ENCODE measurements around the gene AXL. TPM values are rescaled to one million over a fixed set of nuclear protein-coding genes. Genes with fewer than 3 reads are reported as not detected.

The AXL gene
- 107 and 118 TPM in 2 replicates for total RNA-seq (2022)
- percentile 78 among the genes with signal in this experiment for Bru-seq, nascent RNA
- BruChase-seq, experiment 1, labeled RNA remaining after a 6-hour chase = percentile 85 among the genes with signal in this experiment
- percentile 77 among the genes with signal in this experiment for BruChase-seq, experiment 2, labeled RNA remaining after a 2-hour chase
- long read RNA-seq, full-length matches to known transcripts = 25 of 49 reads
- long read RNA-seq, partial matches to known transcripts = 21 of 49 reads
- long read RNA-seq, other reads (novel, unspliced or antisense) = 3 of 49 reads

DNA sequence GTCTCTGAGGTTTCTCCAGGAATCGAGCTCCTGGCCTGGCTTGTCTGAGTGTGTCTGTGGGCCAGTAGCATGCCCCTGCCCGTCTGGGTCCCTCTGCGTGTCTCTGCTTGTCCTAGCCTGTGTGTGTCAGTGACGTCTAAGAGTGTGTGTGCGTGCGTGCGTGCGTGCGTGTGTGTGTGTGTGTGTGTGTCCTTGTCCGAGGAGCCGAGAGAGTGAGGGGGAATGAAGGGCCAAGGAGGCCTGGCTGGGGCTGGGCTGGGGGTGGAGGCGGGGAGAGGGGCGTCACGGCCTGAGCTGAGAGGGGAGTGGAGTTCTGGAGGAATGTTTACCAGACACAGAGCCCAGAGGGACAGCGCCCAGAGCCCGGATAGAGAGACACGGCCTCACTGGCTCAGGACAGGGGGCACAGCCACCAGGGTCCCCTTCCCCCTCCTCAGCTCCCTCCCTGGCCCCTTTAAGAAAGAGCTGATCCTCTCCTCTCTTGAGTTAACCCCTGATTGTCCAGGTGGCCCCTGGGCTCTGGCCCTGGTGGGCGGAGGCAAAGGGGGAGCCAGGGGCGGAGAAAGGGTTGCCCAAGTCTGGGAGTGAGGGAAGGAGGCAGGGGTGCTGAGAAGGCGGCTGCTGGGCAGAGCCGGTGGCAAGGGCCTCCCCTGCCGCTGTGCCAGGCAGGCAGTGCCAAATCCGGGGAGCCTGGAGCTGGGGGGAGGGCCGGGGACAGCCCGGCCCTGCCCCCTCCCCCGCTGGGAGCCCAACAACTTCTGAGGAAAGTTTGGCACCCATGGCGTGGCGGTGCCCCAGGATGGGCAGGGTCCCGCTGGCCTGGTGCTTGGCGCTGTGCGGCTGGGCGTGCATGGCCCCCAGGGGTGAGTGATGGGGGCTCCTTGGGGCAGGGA, at the start of gene AXL:
Gene AXL (plus strand): TSS at position 609 of the 893 bp plus-strand sequence. CDS start 170 bp downstream, at position 779.
- intact Hi-C loops (cut with micrococcal nuclease; ENCODE audit: unreplicated experiment) = no loop called here
- CTCF ChIA-PET = interaction anchor here (0.5 to 1.3 kb wide), 3 partner anchors 15 to 1417 kb away, joined by 3 to 6 read pairs (median 4); no protein-coding TSS in a partner anchor
- TF ChIP-seq, protein P1, sequence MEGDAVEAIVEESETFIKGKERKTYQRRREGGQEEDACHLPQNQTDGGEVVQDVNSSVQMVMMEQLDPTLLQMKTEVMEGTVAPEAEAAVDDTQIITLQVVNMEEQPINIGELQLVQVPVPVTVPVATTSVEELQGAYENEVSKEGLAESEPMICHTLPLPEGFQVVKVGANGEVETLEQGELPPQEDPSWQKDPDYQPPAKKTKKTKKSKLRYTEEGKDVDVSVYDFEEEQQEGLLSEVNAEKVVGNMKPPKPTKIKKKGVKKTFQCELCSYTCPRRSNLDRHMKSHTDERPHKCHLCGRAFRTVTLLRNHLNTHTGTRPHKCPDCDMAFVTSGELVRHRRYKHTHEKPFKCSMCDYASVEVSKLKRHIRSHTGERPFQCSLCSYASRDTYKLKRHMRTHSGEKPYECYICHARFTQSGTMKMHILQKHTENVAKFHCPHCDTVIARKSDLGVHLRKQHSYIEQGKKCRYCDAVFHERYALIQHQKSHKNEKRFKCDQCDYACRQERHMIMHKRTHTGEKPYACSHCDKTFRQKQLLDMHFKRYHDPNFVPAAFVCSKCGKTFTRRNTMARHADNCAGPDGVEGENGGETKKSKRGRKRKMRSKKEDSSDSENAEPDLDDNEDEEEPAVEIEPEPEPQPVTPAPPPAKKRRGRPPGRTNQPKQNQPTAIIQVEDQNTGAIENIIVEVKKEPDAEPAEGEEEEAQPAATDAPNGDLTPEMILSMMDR (IDR thresholded peaks at IDR 0.05; ENCODE audit: unreplicated experiment) = no peak
- peak; percentile 68 for DNase-seq
- H3K27ac Mint-ChIP-seq (ENCODE audit: unreplicated experiment) = peak within 1 kb of the TSS; percentile 95
- no TSS peak for BruUV-seq (replicated peaks)
- H3K27me3 Mint-ChIP-seq (ENCODE audit: unreplicated experiment) = no peaks in the 10 kb centered on the region
- peaks cover 64% of the 10 kb centered on the region for H3K36me3 Mint-ChIP-seq (ENCODE audit: insufficient read depth, unreplicated experiment)
- no peaks in the 10 kb centered on the region for H3K9me3 Mint-ChIP-seq (ENCODE audit: low read depth, unreplicated experiment)
- H3K4me3 Mint-ChIP-seq (ENCODE audit: low read depth, unreplicated experiment) = peak within 1 kb of the TSS; percentile 94
- H3K4me1 Mint-ChIP-seq (ENCODE audit: low read depth, unreplicated experiment) = peaks cover 56% of the 10 kb centered on the region

DNA sequence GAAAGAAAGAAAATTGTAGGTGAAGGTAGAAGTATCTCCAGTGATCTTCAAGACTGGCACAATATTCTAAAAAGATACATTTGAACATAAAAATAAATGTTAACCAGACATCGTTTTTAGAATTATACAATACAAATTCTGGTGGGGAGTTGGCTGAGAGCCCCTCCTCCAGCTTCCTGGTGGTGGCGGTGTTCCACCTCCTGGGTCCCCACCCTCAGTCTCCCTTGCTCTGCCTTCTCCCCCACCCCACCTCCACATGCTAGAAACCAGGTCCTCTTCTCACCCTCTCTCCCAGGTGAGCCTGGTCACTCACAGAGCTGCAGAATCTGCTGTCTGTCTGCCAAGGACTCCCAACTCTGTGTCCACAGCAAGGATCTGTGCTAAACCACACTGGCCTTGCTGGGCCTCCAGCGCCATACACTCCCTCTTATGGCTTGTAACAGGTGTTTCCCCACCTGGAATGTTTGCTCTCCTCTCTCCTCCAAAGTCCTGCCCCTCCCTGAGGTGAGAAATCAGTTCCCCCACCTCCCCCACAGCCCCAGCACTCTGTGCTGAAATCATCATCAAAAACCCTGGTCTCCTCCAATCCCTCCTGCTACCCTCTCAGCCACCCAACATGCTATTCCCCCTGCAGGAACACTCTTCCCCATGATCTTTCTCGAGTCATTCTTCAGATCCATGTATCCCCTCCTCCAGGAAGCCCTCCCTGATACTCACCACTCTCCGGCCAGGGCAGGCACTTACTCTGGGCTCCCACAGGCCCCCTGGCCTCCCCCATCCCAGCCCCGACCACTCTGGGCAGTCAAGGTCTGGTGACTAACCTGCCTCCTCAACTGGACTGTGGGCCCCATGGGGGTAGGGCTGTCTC, 46.5 kb upstream of the AXL start:
- BruUV-seq (replicated peaks) = no TSS peak
- Mint-ChIP-seq H3K36me3 (ENCODE audit: insufficient read depth, unreplicated experiment) (peaks cover 14% of the 10 kb centered on the region), H3K4me1 (ENCODE audit: low read depth, unreplicated experiment) (peaks cover 37% of the 10 kb centered on the region), H3K4me3 (ENCODE audit: low read depth, unreplicated experiment) (no peak overlapping the region), H3K27ac (ENCODE audit: unreplicated experiment) (no peak overlapping the region), H3K9me3 (ENCODE audit: low read depth, unreplicated experiment) (no peaks in the 10 kb centered on the region), H3K27me3 (ENCODE audit: unreplicated experiment) (no peaks in the 10 kb centered on the region)
- intact Hi-C loops (cut with micrococcal nuclease; ENCODE audit: unreplicated experiment) = no loop called here
- DNase-seq = peak; percentile 25
- TF ChIP-seq, protein P1 (IDR thresholded peaks at IDR 0.05; ENCODE audit: unreplicated experiment) = no peak
- CTCF ChIA-PET = interaction anchor here (0.7 kb wide), 3 partner anchors 23 to 277 kb away, joined by 3 to 10 read pairs (median 3); no protein-coding TSS in a partner anchor

DNA sequence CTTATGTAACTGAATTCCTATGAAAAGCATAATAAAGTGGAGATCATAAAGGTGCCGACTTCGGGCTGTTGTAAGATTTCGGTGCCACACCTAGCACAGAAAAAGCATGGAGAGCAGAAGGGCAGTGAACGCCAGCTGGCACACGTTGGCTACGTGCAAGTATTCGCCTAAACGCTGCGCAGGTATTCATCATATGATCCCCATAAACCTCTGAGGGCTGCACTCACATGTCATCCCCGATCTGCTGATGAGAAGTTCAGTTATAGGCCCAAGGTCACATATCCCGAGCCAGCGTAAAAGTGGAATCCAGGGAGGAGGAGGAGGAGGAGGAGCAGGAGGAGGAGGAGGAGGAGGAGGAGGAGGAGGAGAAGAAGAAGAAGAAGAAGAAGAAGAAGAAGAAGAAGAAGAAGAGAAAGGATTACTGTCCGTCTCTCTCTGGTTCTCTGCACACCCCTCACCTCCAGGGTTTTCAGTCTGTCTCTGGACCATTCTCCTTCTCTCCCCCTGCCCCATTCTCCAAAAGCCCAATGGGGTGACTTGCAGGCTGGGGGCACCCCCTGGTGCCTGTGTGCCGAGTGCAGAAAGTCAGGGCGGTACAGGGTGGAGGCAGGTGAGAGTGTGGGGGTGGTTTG, 44.6 kb upstream of the AXL start:
- Mint-ChIP-seq H3K36me3 (ENCODE audit: insufficient read depth, unreplicated experiment) (peaks cover 14% of the 10 kb centered on the region), H3K4me1 (ENCODE audit: low read depth, unreplicated experiment) (peaks cover 37% of the 10 kb centered on the region), H3K9me3 (ENCODE audit: low read depth, unreplicated experiment) (no peaks in the 10 kb centered on the region), H3K27me3 (ENCODE audit: unreplicated experiment) (no peaks in the 10 kb centered on the region), H3K27ac (ENCODE audit: unreplicated experiment) (no peak overlapping the region), H3K4me3 (ENCODE audit: low read depth, unreplicated experiment) (no peak overlapping the region)
- DNase-seq = no peak
- intact Hi-C loops (cut with micrococcal nuclease; ENCODE audit: unreplicated experiment) = no loop called here
- CTCF ChIA-PET = no interaction called here
- TF ChIP-seq, protein P1 (IDR thresholded peaks at IDR 0.05; ENCODE audit: unreplicated experiment) = no peak
- BruUV-seq (replicated peaks) = no TSS peak
